Mesothelial cell of epicardium (in vitro differentiated cells): Measurements from ENCODE around the gene ATG2A. TPM values are rescaled to one million over a fixed set of nuclear protein-coding genes. Genes with fewer than 3 reads are reported as not detected.

Source experiments
- DNase-seq, 2 experiments: peaks; one replicate each; pipeline ENCODE4 v3.0.0; 2021; ENCODE audit warnings: low spot score in 2 of 2; ENCODE audit not compliant: unreplicated experiment in 2 of 2
- H3K27ac Mint-ChIP-seq: 2 replicates; pipeline ENCODE4 v1.8.0; 2021; ENCODE audit warnings: mixed read lengths
- H3K27me3 Mint-ChIP-seq: 2 replicates; pipeline ENCODE4 v1.8.0; 2021; ENCODE audit warnings: low read depth, mixed read lengths
- H3K36me3 Mint-ChIP-seq: 2 replicates; pipeline ENCODE4 v1.8.0; 2021; ENCODE audit warnings: mixed read lengths
- H3K4me1 Mint-ChIP-seq: 2 replicates; pipeline ENCODE4 v1.8.0; 2021; ENCODE audit warnings: mixed read lengths
- H3K4me3 Mint-ChIP-seq: 2 replicates; pipeline ENCODE4 v1.8.0; 2021; ENCODE audit warnings: mild to moderate bottlenecking, moderate library complexity, mixed read lengths
- H3K9me3 Mint-ChIP-seq: 2 replicates; pipeline ENCODE4 v1.8.0; 2021; ENCODE audit warnings: mixed read lengths
- total RNA-seq: library from RNA; stranded (reverse); gene quantifications from 3 replicates; pipeline ENCODE4 v1.2.1, GENCODE V29; 2021
- TF ChIP-seq, protein P1 (sequence below): fragments of 200-600 bp; sonication (generic); IDR thresholded peaks from one replicate; pipeline ENCODE4 v1.5.0; 2021; ENCODE audit warnings: antibody characterized with exemption; ENCODE audit not compliant: unreplicated experiment

The ATG2A gene
- total RNA-seq, 1 donor from 2014 or later = 31.7 TPM

DNA sequence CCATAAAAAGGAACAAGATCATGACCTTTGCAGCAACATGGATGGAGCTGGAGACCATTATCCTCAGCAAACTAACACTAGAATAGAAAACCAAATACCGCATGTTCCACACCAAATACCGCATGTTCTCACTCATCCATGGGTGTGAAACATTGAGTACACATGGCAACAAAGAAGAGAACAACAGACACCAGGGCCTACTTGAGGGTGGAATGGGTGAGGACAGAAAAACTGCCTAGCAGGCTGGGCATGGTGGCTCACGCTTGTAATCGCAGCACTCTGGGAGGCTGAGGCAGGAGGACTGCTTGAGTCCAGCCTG, 50.9 kb downstream of the ATG2A start:
- no peak for DNase-seq
- H3K27me3 Mint-ChIP-seq = no peaks in the 10 kb centered on the region
- H3K4me3 Mint-ChIP-seq = no peak overlapping the region
- H3K9me3 Mint-ChIP-seq = peaks cover 4% of the 10 kb centered on the region
- H3K36me3 Mint-ChIP-seq = peaks cover 11% of the 10 kb centered on the region
- H3K27ac Mint-ChIP-seq = peak overlapping the region; percentile 29
- TF ChIP-seq, protein P1, sequence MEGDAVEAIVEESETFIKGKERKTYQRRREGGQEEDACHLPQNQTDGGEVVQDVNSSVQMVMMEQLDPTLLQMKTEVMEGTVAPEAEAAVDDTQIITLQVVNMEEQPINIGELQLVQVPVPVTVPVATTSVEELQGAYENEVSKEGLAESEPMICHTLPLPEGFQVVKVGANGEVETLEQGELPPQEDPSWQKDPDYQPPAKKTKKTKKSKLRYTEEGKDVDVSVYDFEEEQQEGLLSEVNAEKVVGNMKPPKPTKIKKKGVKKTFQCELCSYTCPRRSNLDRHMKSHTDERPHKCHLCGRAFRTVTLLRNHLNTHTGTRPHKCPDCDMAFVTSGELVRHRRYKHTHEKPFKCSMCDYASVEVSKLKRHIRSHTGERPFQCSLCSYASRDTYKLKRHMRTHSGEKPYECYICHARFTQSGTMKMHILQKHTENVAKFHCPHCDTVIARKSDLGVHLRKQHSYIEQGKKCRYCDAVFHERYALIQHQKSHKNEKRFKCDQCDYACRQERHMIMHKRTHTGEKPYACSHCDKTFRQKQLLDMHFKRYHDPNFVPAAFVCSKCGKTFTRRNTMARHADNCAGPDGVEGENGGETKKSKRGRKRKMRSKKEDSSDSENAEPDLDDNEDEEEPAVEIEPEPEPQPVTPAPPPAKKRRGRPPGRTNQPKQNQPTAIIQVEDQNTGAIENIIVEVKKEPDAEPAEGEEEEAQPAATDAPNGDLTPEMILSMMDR = no peak
- peaks cover 57% of the 10 kb centered on the region for H3K4me1 Mint-ChIP-seq

DNA sequence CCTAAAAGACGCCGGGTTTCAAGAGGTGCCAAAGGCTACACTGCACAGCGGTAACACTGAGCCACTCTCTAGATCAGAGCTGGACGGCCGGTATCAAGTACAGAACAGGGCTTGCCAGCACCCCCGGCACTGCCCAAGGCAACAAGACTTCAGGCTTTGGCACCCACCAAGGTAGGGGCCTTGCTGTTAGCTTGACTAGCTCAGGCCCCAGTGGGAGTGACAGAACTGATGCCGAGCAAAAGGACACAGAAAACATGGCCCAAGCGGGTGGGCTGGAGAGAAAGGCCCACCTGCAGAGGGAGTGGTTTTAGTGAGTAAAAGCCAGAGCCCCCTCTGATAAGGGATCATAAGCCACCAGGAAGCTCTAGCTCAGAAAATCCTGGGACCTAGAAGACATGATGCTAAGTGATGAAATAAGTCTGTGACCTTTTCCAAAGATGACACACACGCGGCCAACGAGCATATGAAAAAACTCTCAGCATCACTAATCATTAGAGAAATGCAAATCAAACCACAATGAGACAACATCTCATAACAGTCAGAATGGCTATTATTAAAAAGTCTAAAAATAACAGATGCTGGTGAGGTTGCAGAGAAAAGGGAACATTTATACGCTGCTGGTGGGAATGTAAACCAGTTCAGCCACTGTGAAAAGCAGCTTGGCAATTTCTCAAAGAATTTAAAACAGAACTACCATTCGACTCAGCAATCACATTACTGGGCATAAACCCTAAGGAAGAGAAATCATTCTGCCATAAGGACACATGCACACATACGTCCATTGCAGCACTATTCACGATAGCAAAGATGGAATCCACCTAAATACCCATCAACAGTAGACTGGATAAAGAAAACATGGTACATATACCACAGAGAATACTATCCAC, 51.5 kb downstream of the ATG2A start:
- no peaks in the 10 kb centered on the region for H3K27me3 Mint-ChIP-seq
- peak overlapping the region; percentile 56 for H3K27ac Mint-ChIP-seq
- TF ChIP-seq, protein P1 = no peak
- DNase-seq = no peak
- peaks cover 4% of the 10 kb centered on the region for H3K9me3 Mint-ChIP-seq
- H3K4me1 Mint-ChIP-seq = peaks cover 52% of the 10 kb centered on the region
- H3K4me3 Mint-ChIP-seq = no peak overlapping the region
- peaks cover 11% of the 10 kb centered on the region for H3K36me3 Mint-ChIP-seq

DNA sequence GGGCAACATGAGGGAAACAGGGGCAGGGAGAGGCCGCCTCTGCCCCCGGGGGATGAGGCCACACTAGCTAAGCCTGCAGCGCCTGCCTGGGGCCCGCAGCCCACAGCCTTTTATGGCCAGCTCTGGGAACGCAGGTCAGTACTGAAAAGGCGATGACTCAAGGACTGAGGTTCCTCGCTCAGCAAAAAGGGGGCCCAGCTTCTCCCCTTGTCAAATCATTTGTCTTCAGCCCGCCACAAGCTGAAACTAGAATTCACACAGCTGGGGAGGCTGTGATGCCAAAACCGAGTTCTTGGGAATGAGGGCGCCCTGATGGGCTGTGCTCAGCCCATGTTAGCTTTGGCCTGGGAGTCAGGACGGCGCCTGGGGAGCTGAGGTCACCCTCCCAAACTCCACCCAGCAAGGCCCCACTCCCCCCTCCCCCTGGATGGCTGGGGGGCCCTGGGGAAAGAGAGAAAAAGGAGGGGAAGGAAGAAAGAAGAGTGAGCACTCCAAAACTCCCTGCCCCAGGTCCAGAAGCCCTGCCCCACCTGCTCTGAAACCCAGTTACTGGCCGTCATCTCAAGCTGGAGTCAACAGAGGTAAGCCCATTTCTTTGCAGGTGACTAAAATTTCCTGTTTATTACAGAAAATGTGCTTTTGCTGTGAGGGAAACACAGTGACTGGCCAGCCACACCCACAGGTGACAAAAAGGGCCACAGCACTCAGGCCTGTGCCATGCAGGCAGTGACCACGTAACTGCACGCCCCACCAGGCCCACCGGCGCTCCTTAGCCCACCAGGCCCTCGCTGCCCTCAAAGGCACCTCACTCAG, 52.3 kb downstream of the ATG2A start:
- H3K36me3 Mint-ChIP-seq = peaks cover 14% of the 10 kb centered on the region
- peaks cover 48% of the 10 kb centered on the region for H3K4me1 Mint-ChIP-seq
- no peak for DNase-seq
- peak overlapping the region; percentile 31 for H3K4me3 Mint-ChIP-seq
- peaks cover 4% of the 10 kb centered on the region for H3K9me3 Mint-ChIP-seq
- H3K27me3 Mint-ChIP-seq = no peaks in the 10 kb centered on the region
- H3K27ac Mint-ChIP-seq = peak overlapping the region; percentile 95
- TF ChIP-seq, protein P1 = no peak

DNA sequence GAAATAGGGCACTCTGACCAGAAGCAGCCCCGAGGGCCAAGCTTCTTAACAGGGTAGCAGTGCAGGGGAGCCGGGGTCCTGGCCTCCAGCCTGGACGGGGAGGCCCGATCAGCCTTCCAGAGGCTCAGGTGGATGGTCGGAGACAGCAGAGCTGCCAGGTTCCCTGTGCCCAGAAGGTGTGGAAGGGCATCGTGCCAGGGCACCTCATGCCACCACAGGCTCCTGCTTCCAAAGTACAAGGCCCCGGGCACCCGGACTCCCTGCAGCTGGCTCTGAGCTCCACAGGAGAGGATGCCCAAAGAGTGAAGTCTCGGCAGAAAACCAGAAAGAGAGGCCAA, 52.9 kb downstream of the ATG2A start:
- Mint-ChIP-seq H3K27ac (peak overlapping the region; percentile 95), H3K4me1 (peaks cover 48% of the 10 kb centered on the region)
- TF ChIP-seq, protein P1 = no peak

DNA sequence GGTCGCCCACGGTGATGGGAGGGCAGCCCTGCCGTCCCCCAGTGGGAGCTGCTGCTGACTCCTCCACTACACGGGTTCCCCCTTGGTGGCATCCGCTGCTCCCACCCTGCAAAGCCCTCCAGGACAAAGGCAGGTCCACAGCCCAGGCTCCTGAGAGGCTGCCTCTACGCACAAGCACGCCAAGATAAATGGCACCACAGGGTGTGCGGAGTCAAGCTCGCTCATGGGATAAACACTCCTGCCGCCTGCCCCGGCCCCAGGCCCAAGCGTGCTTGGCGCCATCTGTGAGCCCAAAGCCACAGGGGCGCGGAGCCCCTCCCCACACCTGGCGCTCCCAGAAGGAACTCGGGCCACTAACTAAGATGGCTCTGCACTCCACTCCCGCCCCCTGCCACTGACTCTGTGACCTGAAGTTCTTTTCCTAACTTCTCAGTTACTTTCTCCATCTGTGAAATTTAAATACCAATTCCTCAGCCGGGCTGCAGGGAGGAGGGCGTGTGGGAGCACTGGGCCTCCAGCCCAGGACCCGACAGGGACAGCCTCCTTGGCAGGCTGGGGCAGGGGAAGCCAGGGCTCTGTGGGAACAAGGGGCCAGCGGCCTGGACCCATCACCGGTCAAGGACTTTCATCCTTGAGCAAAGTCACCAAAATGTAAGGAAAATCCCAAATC, 53.5 kb downstream of the ATG2A start:
- Mint-ChIP-seq H3K9me3 (peaks cover 4% of the 10 kb centered on the region), H3K27ac (peak overlapping the region; percentile 95), H3K4me3 (peak overlapping the region; percentile 17), H3K4me1 (peaks cover 43% of the 10 kb centered on the region), H3K36me3 (peaks cover 14% of the 10 kb centered on the region), H3K27me3 (no peaks in the 10 kb centered on the region)
- DNase-seq = no peak
- TF ChIP-seq, protein P1 = no peak

More for the DNA sequence above, 52.9 kb downstream of the ATG2A start:
- Mint-ChIP-seq H3K9me3 (peaks cover 4% of the 10 kb centered on the region), H3K4me3 (no peak overlapping the region), H3K36me3 (peaks cover 14% of the 10 kb centered on the region), H3K27me3 (no peaks in the 10 kb centered on the region)
- no peak for DNase-seq
